Fibroblast of lung (primary cell): Measurements from ENCODE around the gene ACOT9. TPM values are rescaled to one million over a fixed set of nuclear protein-coding genes. Genes with fewer than 3 reads are reported as not detected.

Experiments used
- DNase-seq, 2 donors: peaks; one replicate each; pipeline versions ENCODE4 v3.0.0 to v3.0.0-alpha.2; 2010; ENCODE audit warnings: low read depth in 2 of 2
- H2AFZ ChIP-seq: 2 replicates; pipeline ENCODE4 v1.5.1; 2012; ENCODE audit warnings: low read length, control low read depth, inconsistent platforms
- H3K27ac ChIP-seq: 2 replicates; pipeline ENCODE4 v1.5.1; 2011; ENCODE audit warnings: low read length, control low read depth; ENCODE audit not compliant: insufficient read depth
- H3K27me3 ChIP-seq: 2 replicates; pipeline ENCODE4 v1.5.1; 2011; ENCODE audit warnings: mild to moderate bottlenecking, low read length; ENCODE audit not compliant: control insufficient read depth, insufficient read depth
- H3K36me3 ChIP-seq: 2 replicates; pipeline ENCODE4 v1.5.1; 2011; ENCODE audit warnings: low read length; ENCODE audit not compliant: control insufficient read depth, insufficient read depth
- H3K4me1 ChIP-seq: 2 replicates; pipeline ENCODE4 v1.5.1; 2011; ENCODE audit warnings: low read length; ENCODE audit not compliant: control insufficient read depth, insufficient read depth; ENCODE audit errors: extremely low read depth
- H3K4me2 ChIP-seq: 2 replicates; pipeline ENCODE4 v1.5.1; 2011; ENCODE audit warnings: low read length, control low read depth; ENCODE audit not compliant: insufficient read depth; ENCODE audit errors: extremely low read depth
- H3K4me3 ChIP-seq, 4 experiments: fragments of 200-600 bp in 1 of 4; sonication (generic) in 1 of 4; replicated peaks in 1 of 4; 2 replicates each; pipeline ENCODE4 v1.5.1; 2011 to 2016; ENCODE audit warnings: low read length in 4 of 4, low read depth in 3 of 4, mild to moderate bottlenecking in 3 of 4, control low read depth in 2 of 4, inconsistent platforms in 1 of 4, mixed read lengths in 1 of 4; ENCODE audit not compliant: insufficient read depth in 1 of 4; ENCODE audit errors: control extremely low read depth in 1 of 4
- H3K79me2 ChIP-seq: 2 replicates; pipeline ENCODE4 v1.5.1; 2012; ENCODE audit warnings: mild to moderate bottlenecking, low read length, inconsistent platforms; ENCODE audit not compliant: control insufficient read depth, insufficient read depth
- H3K9ac ChIP-seq: 2 replicates; pipeline ENCODE4 v1.5.1; 2011; ENCODE audit warnings: mild to moderate bottlenecking, low read length, control low read depth; ENCODE audit not compliant: insufficient read depth
- H3K9me3 ChIP-seq: 2 replicates; pipeline ENCODE4 v1.5.1; 2012; ENCODE audit warnings: low read depth, low read length; ENCODE audit not compliant: control insufficient read depth, insufficient read depth
- H4K20me1 ChIP-seq: 2 replicates; pipeline ENCODE4 v1.5.1; 2011; ENCODE audit warnings: low read length; ENCODE audit not compliant: control insufficient read depth, insufficient read depth; ENCODE audit errors: extremely low read depth
- EZH2 ChIP-seq: IDR thresholded peaks from 2 replicates; pipeline ENCODE4 v1.5.1; 2012; ENCODE audit warnings: low read length, control low read depth, mild to moderate bottlenecking; ENCODE audit errors: missing control alignments
- polyA plus RNA-seq, 2 donors: library from polyadenylated mRNA; depleted of rRNA in 1 of 2; stranded (reverse) in 1 of 2; unstranded in 1 of 2; fragments of >200 nt; gene quantifications; 2 replicates each; pipeline ENCODE4 v1.2.1, GENCODE V29; 2011 to 2012; ENCODE audit warnings: missing spikeins in 1 of 2
- total RNA-seq: library from RNA; depleted of rRNA; stranded (reverse); fragments of >200 nt; gene quantifications from 2 replicates; pipeline ENCODE4 v1.2.1, GENCODE V29; 2014
- TF ChIP-seq, protein P1 (sequence below), 2 donors: IDR thresholded peaks in 1 of 2; conservative IDR thresholded peaks in 1 of 2; 1 replicate in 1 of 2; 2 replicates in 1 of 2; pipeline ENCODE4 v1.5.1; 2011 to 2012; ENCODE audit warnings: low read length in 2 of 2, control low read depth in 1 of 2, inconsistent platforms in 1 of 2, low read depth in 1 of 2, mild to moderate bottlenecking in 1 of 2

ACOT9 gene
- total and polyA plus RNA-seq, 2 donors (not counting 1 experiment from before 2014, with no cell fraction given) = 42.3 to 70.9 TPM

- Histone ChIP-seq H2AFZ (no peak overlapping the region), H3K4me2 (no peak overlapping the region), H3K9me3 (no peaks in the 10 kb centered on the region), H3K4me1 (no peaks in the 10 kb centered on the region), H4K20me1 (no peaks in the 10 kb centered on the region), H3K27me3 (peaks cover 3% of the 10 kb centered on the region), H3K36me3 (no peaks in the 10 kb centered on the region), H3K9ac (no peak overlapping the region), H3K27ac (no peak overlapping the region), H3K4me3 (no peak overlapping the region), H3K79me2 (no peaks in the 10 kb centered on the region)
- peak; percentile 23 to 45 for DNase-seq
- TF ChIP-seq, protein P1, sequence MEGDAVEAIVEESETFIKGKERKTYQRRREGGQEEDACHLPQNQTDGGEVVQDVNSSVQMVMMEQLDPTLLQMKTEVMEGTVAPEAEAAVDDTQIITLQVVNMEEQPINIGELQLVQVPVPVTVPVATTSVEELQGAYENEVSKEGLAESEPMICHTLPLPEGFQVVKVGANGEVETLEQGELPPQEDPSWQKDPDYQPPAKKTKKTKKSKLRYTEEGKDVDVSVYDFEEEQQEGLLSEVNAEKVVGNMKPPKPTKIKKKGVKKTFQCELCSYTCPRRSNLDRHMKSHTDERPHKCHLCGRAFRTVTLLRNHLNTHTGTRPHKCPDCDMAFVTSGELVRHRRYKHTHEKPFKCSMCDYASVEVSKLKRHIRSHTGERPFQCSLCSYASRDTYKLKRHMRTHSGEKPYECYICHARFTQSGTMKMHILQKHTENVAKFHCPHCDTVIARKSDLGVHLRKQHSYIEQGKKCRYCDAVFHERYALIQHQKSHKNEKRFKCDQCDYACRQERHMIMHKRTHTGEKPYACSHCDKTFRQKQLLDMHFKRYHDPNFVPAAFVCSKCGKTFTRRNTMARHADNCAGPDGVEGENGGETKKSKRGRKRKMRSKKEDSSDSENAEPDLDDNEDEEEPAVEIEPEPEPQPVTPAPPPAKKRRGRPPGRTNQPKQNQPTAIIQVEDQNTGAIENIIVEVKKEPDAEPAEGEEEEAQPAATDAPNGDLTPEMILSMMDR (conservative IDR thresholded peaks at IDR 0.05 in 1 of 2, IDR thresholded peaks at IDR 0.05 in 1 of 2; ENCODE audit: low read depth in 1 of 2, low read length in 2 of 2) = no peak
- TF ChIP-seq EZH2 = no peak
Measured at GRCh38 chrX:23656684-23657083, 86.4 kb downstream of the ACOT9 start.

GRCh38 chrX:23656091-23656490, 87.0 kb downstream of the ACOT9 start:
- Histone ChIP-seq H3K9me3 (no peaks in the 10 kb centered on the region), H3K4me2 (no peak overlapping the region), H3K4me3 (no peak overlapping the region), H4K20me1 (no peaks in the 10 kb centered on the region), H3K27ac (no peak overlapping the region), H2AFZ (no peak overlapping the region), H3K27me3 (peaks cover 3% of the 10 kb centered on the region), H3K9ac (no peak overlapping the region), H3K36me3 (no peaks in the 10 kb centered on the region), H3K79me2 (no peaks in the 10 kb centered on the region), H3K4me1 (no peaks in the 10 kb centered on the region)
- TF ChIP-seq, protein P1 (conservative IDR thresholded peaks at IDR 0.05 in 1 of 2, IDR thresholded peaks at IDR 0.05 in 1 of 2; ENCODE audit: low read depth in 1 of 2, low read length in 2 of 2) = no peak
- TF ChIP-seq EZH2 = no peak
- no peak for DNase-seq

Other genes starting within 250 kb of the ACOT9 start
- 189 and 209 TPM in 2 replicates for gene PRDX4, start 75.8 kb downstream of the ACOT9 start, total RNA-seq
- 147 and 163 TPM in 2 replicates for gene PRDX4, start 75.8 kb downstream of the ACOT9 start, polyA plus RNA-seq
- gene SAT1, start 39.9 kb upstream of the ACOT9 start, total RNA-seq = 148 TPM in 2 replicates
- gene SAT1, start 39.9 kb upstream of the ACOT9 start, polyA plus RNA-seq = 118 and 151 TPM in 2 replicates
- gene APOO, start 164.7 kb upstream of the ACOT9 start, total RNA-seq = 6.2 and 8.1 TPM in 2 replicates
- 16.5 and 17.0 TPM in 2 replicates for gene APOO, start 164.7 kb upstream of the ACOT9 start, polyA plus RNA-seq
- gene CXorf58, start 164.7 kb upstream of the ACOT9 start, total RNA-seq = not detected in 2 replicates
- gene CXorf58, start 164.7 kb upstream of the ACOT9 start, polyA plus RNA-seq = not detected in 2 replicates